HEK293 (cell line): Measurements from ENCODE around the gene PRKG1.

ENCODE experiments used
- CTCF ChIA-PET: fragments of 350-600 bp; formaldehyde crosslinking; extraction: SDS; loops from one replicate; lab custom pipeline; 2021; ENCODE audit warnings: antibody characterized with exemption; lab: Yijun Ruan, JAX
- POLR2A ChIA-PET: fragments of 300-600 bp; formaldehyde crosslinking; extraction: SDS; loops from one replicate; lab custom pipeline; 2020; ENCODE audit warnings: antibody characterized with exemption, inconsistent platforms; lab: Yijun Ruan, JAX
- H3K27ac ChIP-seq: fragments of 200-500 bp; sonication (Bioruptor generic); 2 replicates; pipeline ENCODE4 v1.5.1; 2014; ENCODE audit warnings: low read depth, low read length, control low read depth, inconsistent platforms; ENCODE audit errors: extremely low read depth
- H3K36me3 ChIP-seq, 2 experiments: fragments of 200-500 bp in 1 of 2; sonication (Bioruptor generic) in 1 of 2; 1 replicate in 1 of 2; 2 replicates in 1 of 2; pipeline ENCODE4 v1.5.1; 2014 to 2017; ENCODE audit warnings: inconsistent platforms in 2 of 2, low read length in 2 of 2; ENCODE audit not compliant: control insufficient read depth in 2 of 2, insufficient read depth in 1 of 2
- H3K4me1 ChIP-seq: fragments of 200-500 bp; sonication (Bioruptor generic); 2 replicates; pipeline ENCODE4 v1.5.1; 2014; ENCODE audit warnings: mild to moderate bottlenecking, low read length, inconsistent platforms; ENCODE audit not compliant: control insufficient read depth, insufficient read depth
- H3K4me3 ChIP-seq: 2 replicates; pipeline ENCODE4 v1.5.1; 2011; ENCODE audit warnings: low read depth, mild to moderate bottlenecking, control low read depth, low read length, moderate library complexity
- H3K9me3 ChIP-seq: fragments of 200-500 bp; sonication (Bioruptor generic); 2 replicates; pipeline ENCODE4 v1.5.1; 2014; ENCODE audit warnings: low read depth, low read length, inconsistent platforms; ENCODE audit not compliant: control insufficient read depth, insufficient read depth
- EGR2 ChIP-seq: fragments of 450-650 bp; formaldehyde crosslinking; IDR thresholded peaks from 2 replicates; pipeline ENCODE4 v1.5.1; 2016; ENCODE audit warnings: low read depth, missing biosample characterization, missing genetic modification characterization
- GLI4 ChIP-seq: fragments of 450-650 bp; formaldehyde crosslinking; IDR thresholded peaks from 2 replicates; pipeline ENCODE4 v1.5.1; 2016; ENCODE audit warnings: missing biosample characterization, missing genetic modification characterization
- KLF16 ChIP-seq: fragments of 450-650 bp; formaldehyde crosslinking; IDR thresholded peaks from 2 replicates; pipeline ENCODE4 v1.5.1; 2017; ENCODE audit warnings: missing biosample characterization, missing genetic modification characterization
- MEIS1 ChIP-seq: sonication (generic); formaldehyde crosslinking; IDR thresholded peaks from 2 replicates; pipeline ENCODE4 v1.8.1; 2022; ENCODE audit warnings: missing genetic modification reagents, mild to moderate bottlenecking, borderline replicate concordance
- MZF1 ChIP-seq: fragments of 450-650 bp; formaldehyde crosslinking; IDR thresholded peaks from 2 replicates; pipeline ENCODE4 v1.5.1; 2017; ENCODE audit warnings: missing biosample characterization, missing genetic modification characterization, borderline replicate concordance
- OVOL3 ChIP-seq: fragments of 450-650 bp; formaldehyde crosslinking; IDR thresholded peaks from 2 replicates; pipeline ENCODE4 v1.5.1; 2016; ENCODE audit warnings: missing biosample characterization, missing genetic modification characterization
- SCRT2 ChIP-seq: fragments of 450-650 bp; formaldehyde crosslinking; IDR thresholded peaks from 2 replicates; pipeline ENCODE4 v1.5.1; 2016; ENCODE audit warnings: missing biosample characterization, missing genetic modification characterization
- ZNF10 ChIP-seq: fragments of 450-650 bp; formaldehyde crosslinking; IDR thresholded peaks from 2 replicates; pipeline ENCODE4 v1.5.1; 2017; ENCODE audit warnings: missing biosample characterization, missing genetic modification characterization
- ZNF140 ChIP-seq: fragments of 450-650 bp; formaldehyde crosslinking; IDR thresholded peaks from 2 replicates; pipeline ENCODE4 v1.5.1; 2016; ENCODE audit warnings: missing biosample characterization, missing genetic modification characterization
- ZNF18 ChIP-seq: fragments of 450-650 bp; formaldehyde crosslinking; IDR thresholded peaks from 2 replicates; pipeline ENCODE4 v1.5.1; 2016; ENCODE audit warnings: missing biosample characterization, missing genetic modification characterization
- ZNF266 ChIP-seq: fragments of 450-650 bp; formaldehyde crosslinking; IDR thresholded peaks from 2 replicates; pipeline ENCODE4 v1.5.1; 2016; ENCODE audit warnings: missing biosample characterization, missing genetic modification characterization, low read depth
- ZNF391 ChIP-seq: fragments of 450-650 bp; formaldehyde crosslinking; IDR thresholded peaks from 2 replicates; pipeline ENCODE4 v1.5.1; 2016; ENCODE audit warnings: low read depth, missing biosample characterization, missing genetic modification characterization, borderline replicate concordance
- ZNF404 ChIP-seq: fragments of 450-650 bp; formaldehyde crosslinking; IDR thresholded peaks from 2 replicates; pipeline ENCODE4 v1.5.1; 2017; ENCODE audit warnings: missing biosample characterization, missing genetic modification characterization
- ZNF501 ChIP-seq: fragments of 450-650 bp; formaldehyde crosslinking; IDR thresholded peaks from 2 replicates; pipeline ENCODE4 v1.5.1; 2016; ENCODE audit warnings: missing biosample characterization, missing genetic modification characterization
- ZNF510 ChIP-seq: fragments of 450-650 bp; formaldehyde crosslinking; IDR thresholded peaks from 2 replicates; pipeline ENCODE4 v1.5.1; 2018; ENCODE audit warnings: mild to moderate bottlenecking, missing genetic modification characterization, missing biosample characterization; ENCODE audit not compliant: insufficient replicate concordance
- ZNF513 ChIP-seq: fragments of 450-650 bp; IDR thresholded peaks from 2 replicates; pipeline ENCODE4 v1.5.1; 2018; ENCODE audit warnings: missing biosample characterization, missing genetic modification characterization
- ZNF544 ChIP-seq: fragments of 450-650 bp; formaldehyde crosslinking; IDR thresholded peaks from 2 replicates; pipeline ENCODE4 v1.5.0; 2017; ENCODE audit warnings: missing biosample characterization, missing genetic modification characterization
- ZNF548 ChIP-seq: fragments of 450-650 bp; formaldehyde crosslinking; IDR thresholded peaks from 2 replicates; pipeline ENCODE4 v1.5.1; 2016; ENCODE audit warnings: missing biosample characterization, missing genetic modification characterization
- ZNF571 ChIP-seq: fragments of 450-650 bp; formaldehyde crosslinking; IDR thresholded peaks from 2 replicates; pipeline ENCODE4 v1.5.0; 2017; ENCODE audit warnings: missing biosample characterization, missing genetic modification characterization
- ZNF600 ChIP-seq: fragments of 450-650 bp; formaldehyde crosslinking; IDR thresholded peaks from 2 replicates; pipeline ENCODE4 v1.5.1; 2016; ENCODE audit warnings: missing biosample characterization, missing genetic modification characterization
- ZNF645 ChIP-seq: fragments of 450-650 bp; formaldehyde crosslinking; IDR thresholded peaks from 2 replicates; pipeline ENCODE4; 2016; ENCODE audit warnings: missing biosample characterization, missing genetic modification characterization
- ZNF692 ChIP-seq: fragments of 450-650 bp; formaldehyde crosslinking; IDR thresholded peaks from 2 replicates; pipeline ENCODE4 v1.5.1; 2016; ENCODE audit warnings: missing biosample characterization, missing genetic modification characterization
- ZNF747 ChIP-seq: fragments of 450-650 bp; formaldehyde crosslinking; IDR thresholded peaks from 2 replicates; pipeline ENCODE4 v1.5.1; 2016; ENCODE audit warnings: missing biosample characterization, missing genetic modification characterization
- ZNF792 ChIP-seq: fragments of 450-650 bp; formaldehyde crosslinking; IDR thresholded peaks from 2 replicates; pipeline ENCODE4 v1.5.1; 2016; ENCODE audit warnings: missing biosample characterization, missing genetic modification characterization
- ZNF830 ChIP-seq: fragments of 450-650 bp; IDR thresholded peaks from 2 replicates; pipeline ENCODE4 v1.5.0; 2018; ENCODE audit warnings: missing biosample characterization, missing genetic modification characterization, low read depth, mild to moderate bottlenecking, moderate library complexity
- ZNF837 ChIP-seq: fragments of 450-650 bp; formaldehyde crosslinking; IDR thresholded peaks from 2 replicates; pipeline ENCODE4 v1.5.1; 2016; ENCODE audit warnings: missing biosample characterization, missing genetic modification characterization
- ZNF843 ChIP-seq: fragments of 450-650 bp; formaldehyde crosslinking; IDR thresholded peaks from 2 replicates; pipeline ENCODE4 v1.5.1; 2016; ENCODE audit warnings: missing biosample characterization, missing genetic modification characterization
- TF ChIP-seq, protein P1 (sequence below): fragments of 450-650 bp; IDR thresholded peaks from 2 replicates; pipeline ENCODE4 v1.5.1; 2018; ENCODE audit warnings: missing biosample characterization, mild to moderate bottlenecking, missing genetic modification characterization

The PRKG1 gene

DNA sequence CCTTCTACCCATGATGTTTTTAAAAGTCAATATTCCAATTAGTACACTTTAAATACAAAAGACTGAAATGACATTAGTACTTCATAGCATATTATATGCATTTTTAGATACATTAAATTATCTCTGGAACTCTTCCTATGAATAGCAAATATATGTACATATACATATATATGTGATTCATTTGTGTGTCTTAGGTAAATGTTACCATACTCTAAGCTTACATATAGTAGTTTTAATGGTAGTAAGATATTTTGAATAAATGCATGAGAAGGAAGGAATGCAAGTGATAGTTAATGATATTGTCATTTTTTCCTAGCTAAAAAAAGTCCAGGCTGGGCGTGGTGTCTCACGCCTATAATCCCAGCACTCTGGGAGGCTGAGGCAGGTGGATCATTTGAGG, 671.1 kb downstream of the PRKG1 start:
- ChIA-PET CTCF (interaction anchor here (0.6 kb wide), 1 partner anchor 17 kb away, joined by 3 read pairs; no protein-coding TSS in a partner anchor), POLR2A (no interaction called here)
- Histone ChIP-seq H3K27ac (no peak overlapping the region), H3K36me3 (no peaks in the 10 kb centered on the region), H3K4me1 (no peaks in the 10 kb centered on the region), H3K9me3 (no peaks in the 10 kb centered on the region), H3K4me3 (no peak overlapping the region)
- no peak for TF ChIP-seq OVOL3 (tag by site-specific recombination)
- TF ChIP-seq ZNF692 (tag by site-specific recombination): no peak
- TF ChIP-seq KLF16 (tag by site-specific recombination): no peak
- TF ChIP-seq ZNF645: no peak
- no peak for TF ChIP-seq ZNF513 (tag by site-specific recombination)
- no peak for TF ChIP-seq ZNF544
- TF ChIP-seq EGR2: no peak
- TF ChIP-seq, protein P1, sequence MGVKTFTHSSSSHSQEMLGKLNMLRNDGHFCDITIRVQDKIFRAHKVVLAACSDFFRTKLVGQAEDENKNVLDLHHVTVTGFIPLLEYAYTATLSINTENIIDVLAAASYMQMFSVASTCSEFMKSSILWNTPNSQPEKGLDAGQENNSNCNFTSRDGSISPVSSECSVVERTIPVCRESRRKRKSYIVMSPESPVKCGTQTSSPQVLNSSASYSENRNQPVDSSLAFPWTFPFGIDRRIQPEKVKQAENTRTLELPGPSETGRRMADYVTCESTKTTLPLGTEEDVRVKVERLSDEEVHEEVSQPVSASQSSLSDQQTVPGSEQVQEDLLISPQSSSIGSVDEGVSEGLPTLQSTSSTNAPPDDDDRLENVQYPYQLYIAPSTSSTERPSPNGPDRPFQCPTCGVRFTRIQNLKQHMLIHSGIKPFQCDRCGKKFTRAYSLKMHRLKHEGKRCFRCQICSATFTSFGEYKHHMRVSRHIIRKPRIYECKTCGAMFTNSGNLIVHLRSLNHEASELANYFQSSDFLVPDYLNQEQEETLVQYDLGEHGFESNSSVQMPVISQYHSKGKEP (tag by site-specific recombination): no peak
- no peak for TF ChIP-seq MZF1 (tag by site-specific recombination)
- no peak for TF ChIP-seq ZNF510 (tag by site-specific recombination)
- no peak for TF ChIP-seq GLI4
- no peak for TF ChIP-seq SCRT2 (tag by site-specific recombination)
- no peak for TF ChIP-seq ZNF600

DNA sequence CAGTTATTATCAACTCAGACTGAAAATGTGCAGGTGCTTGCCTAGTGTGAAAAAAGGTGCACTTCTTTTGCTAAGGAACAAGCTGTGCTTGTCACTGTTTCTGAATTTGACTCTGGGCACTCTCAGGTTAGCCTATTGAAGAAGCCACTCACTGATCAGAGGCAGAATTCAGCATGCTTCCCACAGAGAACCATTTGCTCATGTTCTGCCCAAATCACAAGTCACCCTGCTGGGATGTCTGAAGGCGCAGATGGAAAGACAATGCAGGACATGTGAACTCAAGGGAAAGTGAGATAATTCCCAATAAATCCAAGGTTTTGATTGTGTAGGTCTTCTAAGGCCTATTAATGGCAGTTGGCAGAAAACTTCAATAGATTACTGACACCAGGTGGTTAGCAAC, 672.9 kb downstream of the PRKG1 start:
- Histone ChIP-seq H3K9me3 (no peaks in the 10 kb centered on the region), H3K4me1 (no peaks in the 10 kb centered on the region)
- CTCF ChIA-PET: no interaction called here
- TF ChIP-seq ZNF747 (tag by site-specific recombination) (no peak), ZNF837 (tag by site-specific recombination) (no peak), ZNF571 (tag by site-specific recombination) (no peak), ZNF140 (tag by site-specific recombination) (no peak), ZNF404 (no peak)
- TF ChIP-seq, all 188 proteins: peak for 0
- POLR2A ChIA-PET: no interaction called here
- no peak overlapping the region for H3K4me3 ChIP-seq
- H3K27ac ChIP-seq: no peak overlapping the region
- no peaks in the 10 kb centered on the region for H3K36me3 ChIP-seq

DNA sequence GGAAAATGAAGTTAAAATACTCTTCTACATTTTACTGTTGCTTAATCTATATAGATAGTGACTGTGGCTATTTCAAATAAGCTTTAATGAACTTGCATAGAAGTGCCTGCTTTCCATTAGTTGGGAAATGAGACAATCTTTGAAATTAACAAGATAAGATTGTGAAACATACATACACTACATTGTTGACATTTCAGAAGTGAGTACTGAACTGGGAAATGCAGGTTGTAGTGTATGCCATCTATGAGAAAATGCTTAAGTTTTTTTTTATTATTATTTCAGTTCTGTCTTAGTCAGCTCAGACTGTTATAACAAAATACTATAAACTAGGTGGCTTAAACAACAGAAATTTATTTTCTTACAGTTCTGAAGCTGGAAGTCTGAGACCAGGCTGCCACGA, 674.7 kb downstream of the PRKG1 start:
- POLR2A ChIA-PET: no interaction called here
- no peaks in the 10 kb centered on the region for H3K9me3 ChIP-seq
- CTCF ChIA-PET: no interaction called here
- TF ChIP-seq MEIS1 (no peak), ZNF501 (no peak), ZNF18 (no peak), ZNF10 (tag by site-specific recombination) (no peak), ZNF548 (tag by site-specific recombination) (no peak), ZNF266 (tag by site-specific recombination) (no peak), ZNF830 (tag by site-specific recombination) (no peak), ZNF792 (no peak), ZNF510 (tag by site-specific recombination) (no peak), KLF16 (tag by site-specific recombination) (no peak), ZNF391 (no peak), ZNF843 (tag by site-specific recombination) (no peak)

More for the DNA sequence above, 674.7 kb downstream of the PRKG1 start:
- H3K4me3 ChIP-seq: no peak overlapping the region
- no peaks in the 10 kb centered on the region for H3K4me1 ChIP-seq
- no peak overlapping the region for H3K27ac ChIP-seq
- H3K36me3 ChIP-seq: no peaks in the 10 kb centered on the region
